ENCODE data around the gene TM9SF1. TPM values are rescaled to one million over a fixed set of nuclear protein-coding genes. Genes with fewer than 3 reads are reported as not detected.

The TM9SF1 gene
- total and polyA plus RNA-seq, 9 of the 15 experiments (the other 6 are each of a cell fraction or from before 2014, with no cell fraction given): 5.3 to 20.3 (median 11.8) TPM

DNA sequence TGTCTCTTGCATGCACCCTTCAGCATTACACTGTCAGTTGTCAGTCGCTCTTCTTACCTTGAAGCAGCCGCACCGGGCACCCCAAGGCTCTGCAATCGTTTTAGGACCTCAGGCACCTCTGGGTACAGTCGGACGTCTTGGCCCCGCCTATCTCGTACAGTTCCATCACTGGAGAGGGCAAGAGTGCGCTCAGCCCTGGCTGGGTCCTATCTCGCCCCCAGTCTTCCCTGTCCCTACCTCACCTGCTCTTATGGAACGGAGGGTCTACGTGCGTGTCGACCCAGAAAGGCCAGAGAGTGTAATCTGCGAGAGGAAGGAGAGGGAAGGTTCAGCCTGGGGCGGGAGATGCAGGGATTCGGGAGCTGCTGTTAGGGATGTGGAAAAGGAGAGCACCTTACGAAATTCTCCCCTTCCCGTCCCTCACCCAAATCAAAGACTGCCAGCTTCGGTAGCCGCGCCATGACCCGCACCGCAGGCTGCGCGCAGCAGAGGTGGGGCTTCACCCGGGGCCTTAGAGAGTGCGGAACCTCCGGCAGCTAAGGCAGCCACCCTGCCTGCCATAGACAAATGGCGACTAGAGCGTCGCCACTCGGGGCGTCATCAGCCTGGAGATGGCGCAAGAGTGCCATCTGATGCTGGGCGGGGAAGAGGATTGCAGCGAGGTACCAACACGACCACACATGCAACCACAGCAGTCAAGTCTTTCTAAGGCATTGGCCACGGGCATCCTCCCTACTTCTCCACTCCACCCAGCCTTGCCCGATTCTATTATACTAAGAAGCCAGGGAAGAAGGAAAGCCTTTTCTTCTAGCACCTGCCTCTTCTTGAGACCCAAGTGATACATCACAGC, 20.5 kb upstream of the TM9SF1 start, which contains the start of gene MDP1 (continued):
- TF ChIP-seq, protein P1, sequence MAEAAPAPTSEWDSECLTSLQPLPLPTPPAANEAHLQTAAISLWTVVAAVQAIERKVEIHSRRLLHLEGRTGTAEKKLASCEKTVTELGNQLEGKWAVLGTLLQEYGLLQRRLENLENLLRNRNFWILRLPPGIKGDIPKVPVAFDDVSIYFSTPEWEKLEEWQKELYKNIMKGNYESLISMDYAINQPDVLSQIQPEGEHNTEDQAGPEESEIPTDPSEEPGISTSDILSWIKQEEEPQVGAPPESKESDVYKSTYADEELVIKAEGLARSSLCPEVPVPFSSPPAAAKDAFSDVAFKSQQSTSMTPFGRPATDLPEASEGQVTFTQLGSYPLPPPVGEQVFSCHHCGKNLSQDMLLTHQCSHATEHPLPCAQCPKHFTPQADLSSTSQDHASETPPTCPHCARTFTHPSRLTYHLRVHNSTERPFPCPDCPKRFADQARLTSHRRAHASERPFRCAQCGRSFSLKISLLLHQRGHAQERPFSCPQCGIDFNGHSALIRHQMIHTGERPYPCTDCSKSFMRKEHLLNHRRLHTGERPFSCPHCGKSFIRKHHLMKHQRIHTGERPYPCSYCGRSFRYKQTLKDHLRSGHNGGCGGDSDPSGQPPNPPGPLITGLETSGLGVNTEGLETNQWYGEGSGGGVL (CRISPR knock-in tag; IDR thresholded peaks at IDR 0.05): no peak
- no peak for TF ChIP-seq GTF2E2 (tag; IDR thresholded peaks at IDR 0.05)
- no peak for TF ChIP-seq CHCHD3 (CRISPR knock-in tag; IDR thresholded peaks at IDR 0.05)
- no peak for TF ChIP-seq MAFG (tag; conservative IDR thresholded peaks at IDR 0.05)
- TF ChIP-seq ZNF408 (CRISPR knock-in tag; IDR thresholded peaks at IDR 0.05; ENCODE audit: low read depth): no peak
- TF ChIP-seq, protein P2, sequence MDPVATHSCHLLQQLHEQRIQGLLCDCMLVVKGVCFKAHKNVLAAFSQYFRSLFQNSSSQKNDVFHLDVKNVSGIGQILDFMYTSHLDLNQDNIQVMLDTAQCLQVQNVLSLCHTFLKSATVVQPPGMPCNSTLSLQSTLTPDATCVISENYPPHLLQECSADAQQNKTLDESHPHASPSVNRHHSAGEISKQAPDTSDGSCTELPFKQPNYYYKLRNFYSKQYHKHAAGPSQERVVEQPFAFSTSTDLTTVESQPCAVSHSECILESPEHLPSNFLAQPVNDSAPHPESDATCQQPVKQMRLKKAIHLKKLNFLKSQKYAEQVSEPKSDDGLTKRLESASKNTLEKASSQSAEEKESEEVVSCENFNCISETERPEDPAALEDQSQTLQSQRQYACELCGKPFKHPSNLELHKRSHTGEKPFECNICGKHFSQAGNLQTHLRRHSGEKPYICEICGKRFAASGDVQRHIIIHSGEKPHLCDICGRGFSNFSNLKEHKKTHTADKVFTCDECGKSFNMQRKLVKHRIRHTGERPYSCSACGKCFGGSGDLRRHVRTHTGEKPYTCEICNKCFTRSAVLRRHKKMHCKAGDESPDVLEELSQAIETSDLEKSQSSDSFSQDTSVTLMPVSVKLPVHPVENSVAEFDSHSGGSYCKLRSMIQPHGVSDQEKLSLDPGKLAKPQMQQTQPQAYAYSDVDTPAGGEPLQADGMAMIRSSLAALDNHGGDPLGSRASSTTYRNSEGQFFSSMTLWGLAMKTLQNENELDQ (CRISPR knock-in tag; IDR thresholded peaks at IDR 0.05; ENCODE audit: borderline replicate concordance): no peak
- no peak for TF ChIP-seq ETS2 (tag; IDR thresholded peaks at IDR 0.05; ENCODE audit: borderline replicate concordance, poor library complexity, severe bottlenecking)
- no peak; the same call in 1 of the 2 replicates for TF ChIP-seq SMC3 (conservative IDR thresholded peaks at IDR 0.05; ENCODE audit: insufficient read depth, low read depth, low read length)
- no peak for TF ChIP-seq ZC3H4 (CRISPR knock-in tag; IDR thresholded peaks at IDR 0.05; ENCODE audit: borderline replicate concordance)
- no peak for TF ChIP-seq DMBX1 (CRISPR knock-in tag; IDR thresholded peaks at IDR 0.05; ENCODE audit: borderline replicate concordance)
- TF ChIP-seq MIER1 (IDR thresholded peaks at IDR 0.05; ENCODE audit: low read depth): no peak
- no peak for TF ChIP-seq BDP1 (IDR thresholded peaks at IDR 0.05; ENCODE audit: insufficient read depth, insufficient read length)
- TF ChIP-seq, protein P3, sequence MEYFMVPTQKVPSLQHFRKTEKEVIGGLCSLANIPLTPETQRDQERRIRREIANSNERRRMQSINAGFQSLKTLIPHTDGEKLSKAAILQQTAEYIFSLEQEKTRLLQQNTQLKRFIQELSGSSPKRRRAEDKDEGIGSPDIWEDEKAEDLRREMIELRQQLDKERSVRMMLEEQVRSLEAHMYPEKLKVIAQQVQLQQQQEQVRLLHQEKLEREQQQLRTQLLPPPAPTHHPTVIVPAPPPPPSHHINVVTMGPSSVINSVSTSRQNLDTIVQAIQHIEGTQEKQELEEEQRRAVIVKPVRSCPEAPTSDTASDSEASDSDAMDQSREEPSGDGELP (CRISPR knock-in tag; IDR thresholded peaks at IDR 0.05; ENCODE audit: borderline replicate concordance): peak; percentile 85
- TF ChIP-seq GATAD2A (IDR thresholded peaks at IDR 0.05): no peak
- no peak for TF ChIP-seq MTA1 (IDR thresholded peaks at IDR 0.05; ENCODE audit: borderline replicate concordance)
- TF ChIP-seq CEBPB (tag; IDR thresholded peaks at IDR 0.05): peak; percentile 96
- TF ChIP-seq ZNF354B (CRISPR knock-in tag; IDR thresholded peaks at IDR 0.05): no peak
- TF ChIP-seq, protein P4, sequence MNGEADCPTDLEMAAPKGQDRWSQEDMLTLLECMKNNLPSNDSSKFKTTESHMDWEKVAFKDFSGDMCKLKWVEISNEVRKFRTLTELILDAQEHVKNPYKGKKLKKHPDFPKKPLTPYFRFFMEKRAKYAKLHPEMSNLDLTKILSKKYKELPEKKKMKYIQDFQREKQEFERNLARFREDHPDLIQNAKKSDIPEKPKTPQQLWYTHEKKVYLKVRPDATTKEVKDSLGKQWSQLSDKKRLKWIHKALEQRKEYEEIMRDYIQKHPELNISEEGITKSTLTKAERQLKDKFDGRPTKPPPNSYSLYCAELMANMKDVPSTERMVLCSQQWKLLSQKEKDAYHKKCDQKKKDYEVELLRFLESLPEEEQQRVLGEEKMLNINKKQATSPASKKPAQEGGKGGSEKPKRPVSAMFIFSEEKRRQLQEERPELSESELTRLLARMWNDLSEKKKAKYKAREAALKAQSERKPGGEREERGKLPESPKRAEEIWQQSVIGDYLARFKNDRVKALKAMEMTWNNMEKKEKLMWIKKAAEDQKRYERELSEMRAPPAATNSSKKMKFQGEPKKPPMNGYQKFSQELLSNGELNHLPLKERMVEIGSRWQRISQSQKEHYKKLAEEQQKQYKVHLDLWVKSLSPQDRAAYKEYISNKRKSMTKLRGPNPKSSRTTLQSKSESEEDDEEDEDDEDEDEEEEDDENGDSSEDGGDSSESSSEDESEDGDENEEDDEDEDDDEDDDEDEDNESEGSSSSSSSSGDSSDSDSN (IDR thresholded peaks at IDR 0.05; ENCODE audit: borderline replicate concordance in 1 of 2, low read depth in 2 of 2, low read length in 2 of 2): peak in 1 of 2 experiments; percentile 53; a peak in 1 of 4 replicates
